KOPT-K1 (cell line): Measurements from ENCODE around the gene ACAT1.
"Not testable (repeated sequence)": the region's sequence is repeated elsewhere in the genome, so short reads cannot be mapped to it uniquely, and the experiment has no call there.

ENCODE experiments used
- H3K27ac ChIP-seq: fragments of 200-600 bp; sonication (generic); 2 replicates; pipeline ENCODE4 v1.5.1; 2016; ENCODE audit warnings: antibody characterized with exemption, mild to moderate bottlenecking, low read depth, low read length; ENCODE audit not compliant: poor library complexity, severe bottlenecking
- H3K36me3 ChIP-seq: fragments of 200-600 bp; sonication (generic); 2 replicates; pipeline ENCODE4 v1.5.1; 2017; ENCODE audit warnings: antibody characterized with exemption, mild to moderate bottlenecking, low read length, moderate library complexity; ENCODE audit not compliant: insufficient read depth
- H3K9me3 ChIP-seq: fragments of 200-600 bp; sonication (generic); 2 replicates; pipeline ENCODE4 v1.5.1; 2017; ENCODE audit warnings: antibody characterized with exemption, low read length, mild to moderate bottlenecking; ENCODE audit not compliant: insufficient read depth, poor library complexity, severe bottlenecking

The ACAT1 gene

DNA sequence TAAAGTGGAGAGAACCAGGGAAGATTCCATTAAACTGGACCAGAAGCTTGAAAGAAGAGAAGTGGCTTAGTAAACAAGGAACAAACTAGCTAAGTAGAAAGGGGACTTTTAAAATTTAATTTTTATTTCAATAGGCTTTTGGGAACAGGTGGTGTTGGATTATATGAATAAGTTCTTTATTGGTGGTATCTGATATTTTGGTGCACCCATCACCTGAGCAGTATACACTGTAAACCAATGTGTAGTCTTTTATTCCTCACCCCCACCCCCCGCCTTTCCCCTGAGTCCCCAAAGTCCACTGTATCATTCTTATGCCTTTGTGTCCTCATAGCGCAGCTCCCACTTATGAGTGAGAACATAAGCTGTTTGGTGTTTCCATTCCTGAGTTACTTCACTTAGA is 7.4 kb downstream of the ACAT1 start:
- peaks cover 26% of the 10 kb centered on the region for H3K36me3 ChIP-seq
- H3K9me3 ChIP-seq, result no peaks in the 10 kb centered on the region
- no peak overlapping the region for H3K27ac ChIP-seq

- Histone ChIP-seq H3K27ac (no peak overlapping the region), H3K36me3 (peaks cover 49% of the 10 kb centered on the region), H3K9me3 (no peaks in the 10 kb centered on the region)
Observed at GRCh38 chr11:108131993-108132392, 10.6 kb downstream of the ACAT1 start.

DNA sequence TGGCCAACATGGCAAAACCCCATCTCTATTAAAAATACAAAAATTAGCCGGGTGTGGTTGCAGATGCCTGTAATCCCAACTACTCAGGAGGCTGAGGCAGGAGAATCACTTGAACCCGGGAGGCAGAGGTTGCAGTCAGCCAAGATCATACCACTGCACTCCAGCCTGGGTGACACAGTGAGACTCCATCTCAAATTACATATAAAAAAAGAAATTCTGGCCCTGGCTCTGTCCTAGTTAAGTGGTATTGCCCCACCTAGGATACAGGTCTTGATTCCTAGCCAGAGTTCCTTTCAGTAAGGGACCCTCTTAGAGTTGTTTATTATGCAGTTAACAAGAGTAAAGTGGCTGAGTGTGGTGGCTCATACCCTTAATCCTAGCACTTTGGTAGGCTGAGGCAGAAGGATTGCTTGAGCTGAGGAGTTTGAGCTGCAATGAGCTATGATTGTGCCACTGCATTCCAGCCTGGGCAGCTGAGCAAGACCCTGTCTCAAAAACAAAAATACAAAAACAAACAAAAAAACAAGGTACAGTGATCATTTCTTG is 11.7 kb downstream of the ACAT1 start:
- H3K36me3 ChIP-seq, result peaks cover 46% of the 10 kb centered on the region
- not testable (repeated sequence) for H3K9me3 ChIP-seq, H3K27ac ChIP-seq

DNA sequence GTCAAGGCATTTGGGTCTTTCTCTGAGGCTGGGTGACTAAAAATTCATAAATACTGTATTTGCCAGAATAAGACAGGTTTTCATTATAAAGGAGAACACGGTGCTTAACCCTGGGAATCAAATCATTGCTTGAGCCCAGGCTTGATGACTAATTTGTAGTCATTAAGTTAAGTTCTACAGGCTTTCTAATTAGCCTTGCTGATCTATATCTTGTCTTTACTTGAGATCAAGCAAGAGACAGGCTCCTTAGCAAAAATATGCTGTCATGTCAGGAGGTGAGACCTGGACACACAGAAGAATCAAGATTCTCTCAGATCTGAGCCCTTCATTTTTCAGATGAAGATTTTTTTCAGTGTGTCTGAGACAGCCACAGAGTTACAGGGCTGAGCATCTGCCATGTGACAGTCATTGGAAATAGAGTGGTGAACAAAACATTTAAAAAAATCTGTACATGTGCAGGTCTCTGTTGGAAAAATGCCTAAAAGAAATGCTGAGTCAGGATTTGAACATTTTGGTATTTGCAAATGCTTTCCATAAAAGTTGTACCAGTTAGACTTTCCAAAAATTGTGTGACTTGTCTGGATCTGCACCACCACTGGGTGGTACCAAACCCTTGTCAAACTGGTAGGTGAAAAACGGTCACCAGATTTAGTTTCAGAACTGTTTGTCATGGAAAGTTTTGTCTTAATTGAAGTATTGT is 14.6 kb downstream of the ACAT1 start:
- H3K9me3 ChIP-seq, result no peaks in the 10 kb centered on the region
- no peak overlapping the region for H3K27ac ChIP-seq
- H3K36me3 ChIP-seq, result peaks cover 68% of the 10 kb centered on the region

DNA sequence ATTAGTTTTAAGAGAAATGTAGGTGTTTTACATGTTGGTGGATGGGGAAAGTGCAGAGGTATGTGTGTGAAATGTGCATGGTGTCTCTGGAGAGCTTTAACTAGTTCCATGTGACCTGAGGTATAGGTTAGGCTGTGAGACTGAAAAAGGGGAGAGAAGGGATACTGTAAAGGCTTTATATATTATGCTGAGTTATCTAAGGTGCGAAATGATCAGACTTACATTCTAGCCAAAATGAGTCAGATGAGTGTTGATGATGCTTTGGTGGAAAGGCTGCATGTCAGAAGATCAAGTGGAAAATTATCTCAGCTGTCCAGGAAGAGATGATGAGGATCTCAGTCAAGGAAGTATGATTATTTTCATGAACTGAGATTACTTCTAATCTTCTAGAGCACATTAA is 15.8 kb downstream of the ACAT1 start:
- Histone ChIP-seq H3K9me3 (no peaks in the 10 kb centered on the region), H3K36me3 (peaks cover 76% of the 10 kb centered on the region), H3K27ac (no peak overlapping the region)

DNA sequence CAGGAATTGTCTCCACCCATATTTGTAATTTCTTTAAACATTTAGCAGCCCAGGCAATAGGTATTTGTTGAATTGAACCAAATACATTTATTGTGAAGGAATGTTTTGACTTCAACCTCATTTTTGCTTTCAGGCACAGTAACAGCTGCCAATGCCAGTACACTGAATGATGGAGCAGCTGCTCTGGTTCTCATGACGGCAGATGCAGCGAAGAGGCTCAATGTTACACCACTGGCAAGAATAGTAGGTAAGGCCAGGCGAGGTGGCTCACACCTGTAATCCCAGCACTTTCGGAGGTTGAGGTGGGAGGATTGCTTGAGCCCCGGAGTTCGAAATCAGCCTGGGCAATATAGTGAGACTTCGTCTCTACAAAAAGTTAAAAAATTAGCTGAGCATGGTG is 20.9 kb downstream of the ACAT1 start:
- Histone ChIP-seq H3K27ac (no peak overlapping the region), H3K36me3 (peaks cover 92% of the 10 kb centered on the region), H3K9me3 (no peaks in the 10 kb centered on the region)

- H3K36me3 ChIP-seq, result peaks cover 100% of the 10 kb centered on the region
- H3K9me3 ChIP-seq, result no peaks in the 10 kb centered on the region
- H3K27ac ChIP-seq, result no peak overlapping the region
Observed at GRCh38 chr11:108144615-108145014, 23.2 kb downstream of the ACAT1 start.

GRCh38 chr11:108147150-108147549 is 25.8 kb downstream of the ACAT1 start:
- H3K36me3 ChIP-seq, result peaks cover 100% of the 10 kb centered on the region
- H3K27ac ChIP-seq, result no peak overlapping the region
- no peaks in the 10 kb centered on the region for H3K9me3 ChIP-seq

DNA sequence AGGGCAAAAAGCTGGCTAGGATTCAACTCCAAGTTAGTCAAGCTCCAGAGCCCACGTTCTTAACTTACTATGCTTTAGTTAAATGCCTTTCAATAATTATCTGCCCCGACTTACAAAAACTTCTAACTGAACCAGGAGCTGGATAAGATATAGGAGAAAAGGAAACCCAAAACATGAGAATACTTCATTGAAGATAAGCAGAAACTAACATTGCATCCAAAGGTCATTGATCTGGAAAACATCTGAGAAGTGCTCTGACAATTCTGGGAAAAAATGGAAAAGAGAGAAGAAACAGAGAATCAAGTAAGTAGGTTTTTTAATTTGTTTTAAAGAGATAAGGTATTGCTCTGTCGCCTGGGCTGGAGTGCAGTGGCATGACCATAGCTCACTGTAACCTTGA is 27.2 kb downstream of the ACAT1 start:
- H3K36me3 ChIP-seq, result peaks cover 100% of the 10 kb centered on the region
- no peaks in the 10 kb centered on the region for H3K9me3 ChIP-seq
- no peak overlapping the region for H3K27ac ChIP-seq

GRCh38 chr11:108154591-108154990 is 33.2 kb downstream of the ACAT1 start:
- no peak overlapping the region for H3K27ac ChIP-seq
- no peaks in the 10 kb centered on the region for H3K9me3 ChIP-seq
- peaks cover 100% of the 10 kb centered on the region for H3K36me3 ChIP-seq

GRCh38 chr11:108160970-108161566 is 39.7 kb downstream of the ACAT1 start:
- Histone ChIP-seq H3K9me3 (no peaks in the 10 kb centered on the region), H3K36me3 (peaks cover 96% of the 10 kb centered on the region), H3K27ac (no peak overlapping the region)

- not testable (repeated sequence) for H3K27ac ChIP-seq, H3K9me3 ChIP-seq
- peaks cover 96% of the 10 kb centered on the region for H3K36me3 ChIP-seq
Observed at GRCh38 chr11:108162878-108163277, 41.5 kb downstream of the ACAT1 start.

DNA sequence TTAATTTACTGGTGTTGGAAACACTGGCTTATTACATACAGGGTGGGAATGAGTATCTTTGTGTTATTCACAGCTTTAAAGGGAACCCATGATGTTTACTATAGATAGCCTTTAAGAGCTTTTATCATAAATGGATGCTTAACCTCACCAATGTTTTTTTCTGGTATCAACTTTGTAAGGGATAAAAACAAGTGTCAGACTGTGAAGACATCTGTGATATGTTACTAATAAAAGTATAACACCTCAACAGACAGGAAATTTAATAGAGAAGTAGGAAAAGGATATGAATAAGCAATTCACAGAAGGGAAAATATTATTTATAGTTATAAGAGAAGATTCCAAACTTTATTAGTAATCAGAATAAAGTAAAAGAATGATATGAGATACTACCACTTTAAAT is 46.3 kb downstream of the ACAT1 start:
- Histone ChIP-seq H3K9me3 (no peaks in the 10 kb centered on the region), H3K27ac (no peak overlapping the region), H3K36me3 (peaks cover 95% of the 10 kb centered on the region)

- Histone ChIP-seq H3K36me3 (peaks cover 97% of the 10 kb centered on the region), H3K9me3 (no peaks in the 10 kb centered on the region), H3K27ac (no peak overlapping the region)
Observed at GRCh38 chr11:108170184-108170583, 48.8 kb downstream of the ACAT1 start.

DNA sequence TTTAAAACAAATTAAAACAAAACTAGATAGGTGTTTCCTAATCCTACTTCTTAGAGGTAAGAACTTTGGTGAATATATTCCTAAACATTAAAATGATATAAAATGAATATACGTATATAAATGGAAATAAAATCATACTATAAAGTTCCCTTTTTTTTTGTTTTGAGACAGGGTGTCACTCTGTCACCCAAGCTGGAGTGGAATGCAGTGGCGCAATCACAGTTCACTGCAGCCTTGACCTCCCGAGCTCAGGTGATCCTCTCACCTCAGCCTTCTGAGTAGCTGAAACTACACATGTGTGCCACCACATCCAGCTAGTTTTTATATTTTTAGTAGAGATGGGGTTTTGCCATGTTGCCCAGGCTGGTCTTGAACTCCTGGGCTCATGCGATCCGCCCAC is 56.2 kb downstream of the ACAT1 start:
- no peak overlapping the region for H3K27ac ChIP-seq
- H3K36me3 ChIP-seq, result peaks cover 97% of the 10 kb centered on the region

GRCh38 chr11:108193725-108194124 is 72.4 kb downstream of the ACAT1 start:
- H3K27ac ChIP-seq, result no peak overlapping the region
- no peaks in the 10 kb centered on the region for H3K9me3 ChIP-seq
- peaks cover 99% of the 10 kb centered on the region for H3K36me3 ChIP-seq

More for the DNA sequence above, 56.2 kb downstream of the ACAT1 start:
- no peaks in the 10 kb centered on the region for H3K9me3 ChIP-seq
